HK-2 (cell line): Measurements from ENCODE around the gene LIMS1.
A peak's percentile ranks its signal among the peaks of the same experiment; 100 is the strongest.
"Not testable (repeated sequence)": the region's sequence is repeated elsewhere in the genome, so short reads cannot be mapped to it uniquely, and the experiment has no call there.

Experiments
- DNase-seq: peaks from one replicate; pipeline ENCODE4 v3.0.0-alpha.2; 2018; ENCODE audit not compliant: unreplicated experiment

The LIMS1 gene

DNA sequence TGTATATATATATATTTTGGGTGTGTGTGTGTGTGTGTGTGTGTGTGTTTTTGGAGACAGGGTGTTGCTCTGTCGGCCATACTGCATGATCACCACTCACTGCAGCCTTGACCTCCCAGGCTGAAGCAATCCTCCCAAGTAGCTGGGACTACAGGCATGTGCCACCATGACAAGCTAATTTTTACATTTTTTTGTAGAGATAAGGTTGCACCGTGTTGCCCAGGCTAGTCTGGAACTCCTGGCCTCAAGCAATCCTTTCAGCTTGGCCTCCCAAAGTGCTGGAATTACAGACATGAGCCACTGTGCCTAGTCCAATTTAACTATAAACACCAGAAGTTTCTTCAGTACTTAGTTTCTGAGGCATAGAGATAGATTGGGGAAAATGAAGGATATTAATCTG is 18.3 kb downstream of the LIMS1 start:
- DNase-seq = no peak

DNA sequence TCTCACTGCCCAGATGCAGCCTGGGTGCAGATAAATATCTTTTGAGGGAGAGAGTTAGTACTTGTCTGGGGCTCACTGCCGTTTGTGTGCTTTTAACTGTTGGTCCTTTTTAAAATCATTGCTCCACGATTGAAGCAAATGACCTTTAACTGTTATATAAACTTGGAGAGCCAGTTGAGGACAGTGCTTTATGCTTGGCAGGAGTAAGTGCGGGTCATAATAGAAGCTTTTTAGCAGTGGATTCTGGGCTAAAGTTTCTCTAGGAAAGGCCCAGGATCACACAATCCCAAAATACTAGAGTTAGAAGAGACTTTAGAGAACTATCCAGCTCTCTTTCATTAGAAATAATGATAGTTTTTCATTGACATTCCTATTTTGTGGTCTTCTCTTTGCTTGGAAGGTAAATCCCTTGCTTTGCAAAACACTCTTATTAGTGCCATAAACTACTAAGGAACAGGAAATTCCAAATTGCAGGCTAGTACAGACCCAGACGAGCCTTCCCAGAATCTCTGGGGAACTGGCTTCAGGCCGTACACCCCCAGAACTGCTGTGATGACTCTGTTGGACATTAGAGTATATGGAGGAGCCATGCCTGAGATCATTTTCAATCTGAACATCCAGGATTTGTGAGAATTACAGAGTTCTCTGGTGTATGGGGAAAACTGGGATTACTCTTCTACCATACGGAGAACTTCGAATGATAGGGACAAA is 19.1 kb downstream of the LIMS1 start:
- DNase-seq = no peak

DNA sequence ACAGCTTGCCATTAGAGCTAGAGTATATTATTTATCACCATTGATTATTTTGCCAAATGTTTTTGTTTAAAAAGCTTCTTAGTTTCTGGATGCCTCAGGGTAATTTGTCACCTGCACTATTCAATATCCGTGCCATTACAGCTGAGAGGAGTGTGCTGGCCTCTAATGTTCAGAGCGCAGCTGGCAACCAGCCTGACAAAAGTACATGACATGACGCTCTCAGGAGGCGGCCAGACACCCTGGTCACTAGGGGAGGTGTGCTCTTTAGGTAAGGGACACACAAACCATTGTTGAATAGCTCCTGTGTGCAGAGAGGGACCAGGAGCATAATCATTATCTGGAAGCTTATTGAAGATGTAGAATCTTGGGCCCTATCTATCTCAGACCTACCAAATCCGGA is 20.3 kb downstream of the LIMS1 start:
- DNase-seq = no peak

DNA sequence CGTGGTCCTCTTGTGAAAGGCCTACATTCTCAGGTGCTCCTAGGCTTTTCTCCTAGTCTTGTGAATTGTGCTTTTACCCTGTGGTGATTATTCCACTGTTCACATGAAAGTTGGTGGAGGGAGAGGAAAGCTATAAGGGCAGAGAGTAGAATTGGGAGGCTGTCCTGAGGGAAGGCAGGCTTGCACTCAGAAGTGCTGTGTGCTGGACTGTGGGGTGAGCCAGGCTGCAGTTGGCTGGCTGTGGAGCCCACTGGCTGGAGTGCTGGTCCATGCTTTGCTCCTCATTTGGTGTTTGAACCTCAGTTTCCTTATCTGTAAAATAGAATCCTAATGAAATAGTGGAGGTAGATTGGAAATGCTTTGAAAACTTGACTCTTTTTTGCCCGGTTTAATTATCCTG is 21.3 kb downstream of the LIMS1 start:
- no peak for DNase-seq

DNA sequence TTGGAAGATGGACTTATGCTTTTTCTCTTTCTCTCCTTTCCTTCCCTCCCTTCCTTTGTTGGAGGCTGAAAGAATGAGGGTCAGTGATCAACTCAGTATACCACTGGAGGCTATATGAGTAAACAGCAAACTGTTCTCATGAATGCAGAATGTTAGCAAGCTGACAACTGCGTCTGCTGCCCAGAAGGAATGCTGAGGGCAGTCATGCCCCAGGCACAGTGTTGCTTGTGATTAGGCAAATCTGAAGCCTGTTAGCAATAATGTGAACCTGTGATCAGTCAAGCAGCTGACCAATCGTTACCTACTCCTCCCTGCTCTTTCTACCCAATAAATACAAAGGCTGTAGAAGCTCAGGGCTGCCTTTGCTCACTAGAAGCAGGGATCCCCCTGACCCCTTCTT is 22.3 kb downstream of the LIMS1 start:
- DNase-seq = not testable (repeated sequence)

DNA sequence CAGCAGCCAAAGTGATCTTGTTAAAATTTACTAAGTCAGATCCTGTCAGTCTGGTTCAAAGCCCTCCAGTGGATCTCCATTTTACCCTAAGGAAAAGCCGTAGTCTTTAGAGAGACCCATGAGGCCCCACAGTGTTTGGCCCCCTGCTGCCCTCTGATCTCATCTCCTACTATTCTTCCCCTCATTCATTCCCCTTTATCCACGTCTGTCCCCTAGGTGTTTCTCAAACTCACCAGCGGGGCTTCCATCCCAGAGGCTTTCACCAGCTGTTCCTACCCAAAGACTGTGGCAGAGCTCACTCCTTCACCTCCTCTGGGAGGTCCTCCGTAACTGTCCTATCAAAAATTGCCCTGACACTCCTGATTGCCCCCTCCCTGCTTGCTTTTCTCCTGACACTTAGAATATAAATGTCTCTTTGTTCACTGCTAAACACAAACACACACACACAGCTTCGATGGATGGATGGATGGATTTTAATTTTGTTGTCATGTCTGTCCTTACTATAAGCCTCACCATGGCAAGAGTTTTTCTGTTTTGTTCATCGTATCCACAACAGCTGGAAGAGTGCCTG is 26.1 kb downstream of the LIMS1 start:
- DNase-seq = no peak

DNA sequence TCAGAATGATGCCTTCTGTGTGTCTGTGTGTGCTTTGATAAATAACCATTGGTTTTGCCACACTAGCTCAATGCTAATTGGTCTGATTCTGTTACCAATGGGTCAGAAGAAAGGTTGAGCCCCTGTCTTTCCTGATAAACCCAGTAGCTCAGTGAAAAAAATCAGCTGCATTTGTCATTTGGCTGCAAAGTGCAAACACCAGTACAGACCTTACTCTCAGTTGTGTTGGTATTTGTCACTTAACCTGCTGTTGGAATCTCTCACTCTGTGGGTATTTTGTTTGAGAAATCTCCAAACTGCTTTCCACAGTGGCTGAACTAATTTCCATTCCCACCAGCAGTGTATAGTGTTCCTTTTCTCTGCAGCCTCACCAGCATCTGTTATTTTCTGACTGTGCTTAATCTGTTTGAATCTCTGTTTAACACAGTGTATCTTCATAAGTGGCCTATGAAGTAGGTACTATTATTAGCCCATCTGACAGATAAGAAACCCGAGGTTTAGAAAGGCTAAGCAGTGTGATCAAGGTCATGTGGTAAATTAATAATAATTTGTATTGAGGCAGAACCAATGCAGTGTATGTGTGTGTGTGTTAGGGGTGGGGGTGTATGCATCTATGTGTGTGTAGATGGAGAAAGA is 26.7 kb downstream of the LIMS1 start:
- DNase-seq = no peak

DNA sequence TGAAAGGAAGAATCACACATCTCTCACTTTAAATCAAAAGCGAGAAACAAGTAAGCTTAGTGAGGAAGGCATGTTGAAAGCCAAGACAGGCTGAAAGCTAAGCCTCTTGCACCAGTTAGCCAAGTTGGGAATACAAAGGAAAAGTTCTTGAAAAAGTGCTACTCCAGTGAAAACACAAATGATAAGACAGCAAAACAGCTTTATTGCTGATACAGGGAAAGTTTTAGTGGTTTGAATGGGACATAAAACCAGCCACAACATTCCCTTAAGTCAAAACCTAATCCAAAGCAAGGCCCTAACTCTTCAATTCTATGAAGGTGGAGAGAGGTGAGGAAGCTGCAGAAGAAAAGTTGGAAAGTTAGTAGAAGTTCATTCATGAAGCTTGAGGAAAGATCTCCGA is 28.0 kb downstream of the LIMS1 start:
- DNase-seq = no peak

DNA sequence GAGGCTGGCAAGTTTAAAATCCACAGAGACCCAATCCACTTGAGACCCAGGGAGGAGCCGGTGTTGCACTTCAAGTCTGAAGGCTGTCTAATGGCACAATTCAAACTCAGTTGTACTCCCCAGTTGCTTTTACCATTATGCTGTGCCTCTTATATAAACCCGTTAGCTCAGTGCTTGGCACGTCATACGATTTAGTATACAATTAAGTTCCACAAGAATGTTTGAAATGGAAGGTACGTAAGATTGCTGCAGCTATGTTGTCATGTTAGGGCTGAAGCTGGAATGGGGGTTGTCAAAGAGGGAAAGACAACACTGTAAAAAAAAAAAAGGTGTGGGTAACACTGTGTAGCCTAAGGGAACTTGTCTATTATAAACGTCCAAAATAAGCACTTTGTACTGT is 30.2 kb downstream of the LIMS1 start:
- DNase-seq = no peak

DNA sequence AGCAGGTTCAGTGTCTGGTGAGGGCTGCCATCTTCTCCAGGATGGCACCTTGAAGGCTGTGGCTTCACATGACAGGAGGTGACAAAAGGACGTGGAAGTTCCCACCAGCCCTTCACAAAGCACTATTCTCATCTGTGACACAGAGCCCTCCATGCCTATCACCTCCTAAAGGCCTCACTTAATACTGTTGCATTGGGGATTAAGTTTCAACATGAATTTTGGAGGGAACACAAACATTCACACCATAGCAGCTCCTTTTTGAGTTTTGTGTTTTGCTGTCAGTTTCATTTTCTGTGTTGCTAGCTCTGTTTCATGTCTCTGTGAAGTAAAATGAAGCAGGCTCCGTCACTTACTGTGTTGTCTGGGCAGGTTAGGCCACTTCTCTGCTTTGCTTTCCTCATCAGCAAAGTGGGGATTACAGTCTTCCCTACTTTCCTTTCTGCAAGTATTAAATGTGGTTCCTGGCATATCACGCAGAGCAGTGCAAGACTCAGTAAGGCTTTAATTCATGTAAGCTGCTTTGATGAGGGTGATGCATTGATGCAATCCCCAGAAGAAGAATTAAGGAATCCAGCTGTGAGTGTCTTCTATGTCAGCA is 31.6 kb downstream of the LIMS1 start:
- DNase-seq = no peak

DNA sequence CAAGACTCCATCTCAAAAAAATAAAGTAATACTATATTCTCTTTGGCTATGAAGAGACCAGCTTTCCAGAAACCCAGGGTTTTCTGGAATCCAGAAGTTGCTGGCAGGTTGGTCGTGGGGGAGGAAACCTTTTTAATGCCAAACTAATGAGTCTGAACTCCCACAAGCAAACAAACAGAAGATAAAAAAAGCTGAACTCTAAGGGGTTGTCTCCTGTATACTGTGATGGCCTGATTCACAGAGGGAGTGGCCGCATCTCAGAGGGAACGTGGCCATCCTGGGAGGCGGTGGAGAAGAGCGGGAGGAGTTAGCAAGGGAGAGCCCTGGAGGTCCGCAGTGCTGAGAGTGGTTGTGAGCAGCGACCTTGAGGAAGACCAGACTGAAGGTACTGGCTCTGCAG is 36.1 kb downstream of the LIMS1 start:
- no peak for DNase-seq

DNA sequence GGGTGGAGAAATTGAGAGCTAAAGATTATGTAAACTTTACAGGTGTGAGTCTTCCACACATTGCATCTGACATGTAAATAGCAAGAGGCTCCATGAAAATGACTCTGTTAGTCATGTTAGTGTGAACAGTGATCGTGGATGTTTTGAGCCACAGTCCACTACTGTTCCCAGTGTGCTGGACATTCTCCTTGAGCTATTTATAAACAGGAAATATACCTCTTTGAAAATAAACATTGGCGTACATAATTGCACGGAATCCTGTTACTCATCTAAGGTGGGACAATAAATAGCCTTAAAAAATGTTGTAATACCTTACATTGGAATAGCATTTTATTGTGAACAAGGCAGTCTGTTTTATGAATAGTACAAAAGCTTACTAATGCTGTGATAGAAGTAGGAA is 37.0 kb downstream of the LIMS1 start:
- no peak for DNase-seq

DNA sequence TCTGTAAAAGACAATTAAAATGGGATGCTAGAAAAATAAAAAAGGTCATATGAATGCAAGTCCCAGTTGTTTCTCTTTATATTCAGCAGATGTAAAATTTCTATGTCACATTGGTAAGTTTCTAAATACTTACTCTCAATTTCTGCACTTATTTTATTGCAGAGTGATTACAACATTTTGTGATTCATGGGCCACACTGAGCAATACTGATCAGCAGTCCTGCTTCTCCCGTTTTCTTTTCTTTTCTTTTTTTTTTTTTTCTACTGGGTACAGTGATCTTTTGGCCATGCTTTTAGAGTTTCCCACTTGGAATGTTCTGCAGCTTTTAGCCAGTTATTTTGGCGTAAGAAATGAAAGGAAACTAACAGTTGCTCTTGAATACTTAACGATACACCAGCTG is 38.8 kb downstream of the LIMS1 start:
- DNase-seq = no peak

DNA sequence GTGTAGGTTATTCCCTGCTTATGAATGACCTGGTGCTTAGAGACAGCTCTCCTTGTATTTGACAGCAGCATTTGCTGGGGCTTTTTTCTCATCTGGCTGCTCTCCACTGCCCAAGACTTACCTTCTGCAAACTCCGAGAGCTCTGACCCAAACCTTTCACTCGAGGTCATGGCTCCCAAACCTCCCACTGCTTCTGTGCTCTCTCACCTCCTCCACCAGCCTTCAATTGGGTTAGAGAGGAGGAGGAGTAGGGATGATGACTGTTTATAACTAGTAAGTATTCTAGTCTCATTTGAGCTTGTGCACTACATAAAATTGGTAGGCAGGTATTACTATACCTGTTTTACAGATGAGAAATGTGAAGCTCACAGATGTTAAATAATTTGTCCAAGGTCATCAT is 40.1 kb downstream of the LIMS1 start:
- no peak for DNase-seq

DNA sequence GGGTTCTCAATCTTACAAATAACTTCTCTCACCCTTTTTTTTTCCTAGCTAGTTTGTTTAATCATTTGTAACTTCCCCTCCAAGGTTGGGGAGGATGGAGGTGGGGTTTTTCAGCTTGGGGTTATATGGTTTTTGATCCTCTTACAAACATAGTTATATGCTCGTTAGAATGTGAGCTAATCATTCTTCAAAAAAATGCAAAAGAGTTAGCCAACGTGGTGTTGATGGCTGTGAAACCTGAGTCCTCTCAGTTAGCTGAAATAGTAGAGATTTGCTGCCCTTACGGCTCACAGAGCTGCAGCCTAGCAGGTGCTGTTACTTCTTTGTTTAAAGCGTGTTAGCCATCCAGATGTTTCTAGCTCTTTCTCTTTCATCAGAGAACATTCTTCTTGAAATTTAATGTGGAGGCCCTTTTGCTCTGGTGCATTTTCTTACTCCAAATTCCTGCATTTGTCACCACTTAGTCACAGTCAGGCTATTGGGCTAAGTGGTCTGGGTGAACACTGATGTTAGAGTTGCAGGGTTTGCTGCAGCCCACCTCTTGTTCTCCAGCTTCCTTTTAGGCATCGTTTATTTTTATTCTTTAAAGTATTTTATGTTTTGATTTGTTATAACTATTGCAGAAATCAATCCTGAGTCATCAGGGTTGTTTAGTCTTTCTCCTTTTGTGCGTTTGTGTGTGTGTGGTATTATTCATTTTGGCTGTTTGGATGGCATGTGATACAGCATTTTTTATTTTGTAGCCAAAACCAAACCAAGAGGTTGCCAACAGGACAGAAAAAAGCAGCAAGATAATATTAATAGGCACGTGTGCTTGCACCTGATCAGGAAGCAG is 41.1 kb downstream of the LIMS1 start:
- DNase-seq = no peak

DNA sequence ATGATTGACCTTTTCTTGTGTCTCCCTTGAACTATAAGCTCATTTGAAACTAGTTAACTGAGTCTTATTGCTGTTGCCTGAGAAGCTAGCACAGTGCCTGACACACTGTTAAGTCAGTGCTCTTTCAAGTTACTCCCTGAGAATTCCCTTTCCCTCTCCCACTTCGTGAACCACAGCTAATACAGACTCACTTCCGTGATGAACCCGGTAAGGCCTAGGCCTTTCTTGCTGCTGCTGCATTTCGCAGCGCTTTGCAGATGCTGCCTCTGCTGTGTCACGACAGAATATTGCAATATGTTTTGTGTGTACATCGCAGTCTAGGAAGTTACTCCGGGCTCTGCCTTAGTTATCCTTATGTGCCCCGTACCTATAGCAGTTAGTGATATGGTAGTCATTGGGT is 42.8 kb downstream of the LIMS1 start:
- no peak for DNase-seq

DNA sequence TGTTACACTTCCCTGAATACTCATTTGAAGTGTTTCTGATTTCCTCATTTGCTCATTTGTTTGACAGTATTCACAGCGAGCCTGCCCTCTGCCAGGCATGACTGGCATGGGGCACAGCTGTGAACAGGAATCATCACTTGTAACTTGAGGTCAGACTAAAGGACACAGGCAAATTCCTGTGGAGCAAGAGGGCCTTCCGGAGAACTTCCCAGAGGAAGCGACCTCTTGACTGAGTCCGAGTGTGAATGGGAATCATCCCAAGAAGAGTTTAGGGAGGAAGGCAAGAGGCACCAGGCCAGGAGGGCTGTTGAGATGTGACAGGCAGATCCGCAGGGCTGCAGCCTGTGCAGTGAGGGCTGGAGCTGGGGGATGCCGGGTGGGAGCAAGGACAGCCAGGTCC is 45.4 kb downstream of the LIMS1 start:
- DNase-seq = peak; percentile 46

DNA sequence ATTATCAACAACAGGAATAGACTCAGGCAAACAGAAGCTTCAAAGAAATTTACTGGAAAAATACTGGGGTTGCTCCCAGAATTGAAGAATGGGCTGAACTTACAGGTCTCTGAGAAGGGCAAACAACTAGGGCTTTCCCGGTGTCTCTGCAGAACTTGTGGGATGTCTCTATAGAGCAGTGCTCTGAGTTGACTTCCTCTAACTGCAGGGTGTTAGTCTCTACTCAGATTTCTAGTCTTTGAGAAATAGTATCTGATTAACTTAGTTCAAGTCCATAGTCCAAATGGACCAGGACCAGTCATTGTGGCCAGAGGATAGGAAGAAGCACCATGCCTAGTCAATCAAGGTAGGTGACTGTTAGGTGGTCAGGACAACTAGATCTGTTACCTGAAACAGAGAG is 45.8 kb downstream of the LIMS1 start:
- DNase-seq = no peak

DNA sequence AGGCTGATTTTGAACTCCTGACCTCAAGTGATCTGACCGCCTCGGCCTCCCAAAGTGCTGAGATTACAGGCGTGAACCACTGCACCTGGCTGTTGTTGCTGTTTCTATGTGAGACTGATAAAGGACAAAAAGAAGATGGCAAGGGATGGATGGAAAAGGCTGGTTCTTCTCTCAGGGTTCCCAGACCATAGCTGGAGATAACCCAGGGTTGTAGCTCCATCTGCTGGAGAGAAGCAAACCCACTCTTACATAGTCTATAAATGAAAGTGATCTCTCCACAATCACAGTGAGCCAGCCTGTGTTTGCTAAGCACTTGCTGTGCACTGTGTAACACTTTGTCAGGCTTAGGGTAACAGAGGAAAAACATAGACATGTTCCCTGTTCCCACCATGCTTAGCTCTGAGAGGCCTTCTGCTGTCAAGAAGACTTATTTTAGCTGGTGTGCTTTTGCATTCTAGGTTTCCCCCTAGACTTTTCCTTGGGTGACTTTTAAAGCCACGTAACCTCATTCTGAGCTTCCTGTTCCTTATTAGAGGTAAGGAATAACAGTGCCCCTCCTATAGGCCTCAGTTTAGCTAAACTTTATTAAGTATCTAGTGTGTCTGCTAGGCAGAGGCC is 49.7 kb downstream of the LIMS1 start:
- peak; percentile 49 for DNase-seq

DNA sequence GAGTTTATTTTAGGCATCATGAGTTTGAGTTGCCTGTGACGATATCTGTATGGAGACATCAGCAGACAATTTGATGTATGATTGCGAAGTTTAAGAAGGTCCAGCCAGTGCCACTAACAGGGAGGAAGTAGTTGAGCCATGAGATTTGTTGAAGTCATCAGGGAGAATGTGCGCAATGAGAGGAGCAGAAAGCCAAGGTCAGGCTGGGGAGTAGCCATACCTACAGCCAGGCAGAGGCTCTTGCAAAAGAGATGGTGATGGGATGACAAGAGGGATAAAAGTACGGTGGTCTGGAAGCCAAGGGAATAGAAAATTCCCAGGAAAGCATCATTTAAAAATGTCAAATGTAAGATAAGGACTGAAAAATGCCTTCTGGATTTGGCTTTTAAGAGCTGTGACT is 51.2 kb downstream of the LIMS1 start:
- DNase-seq = no peak

DNA sequence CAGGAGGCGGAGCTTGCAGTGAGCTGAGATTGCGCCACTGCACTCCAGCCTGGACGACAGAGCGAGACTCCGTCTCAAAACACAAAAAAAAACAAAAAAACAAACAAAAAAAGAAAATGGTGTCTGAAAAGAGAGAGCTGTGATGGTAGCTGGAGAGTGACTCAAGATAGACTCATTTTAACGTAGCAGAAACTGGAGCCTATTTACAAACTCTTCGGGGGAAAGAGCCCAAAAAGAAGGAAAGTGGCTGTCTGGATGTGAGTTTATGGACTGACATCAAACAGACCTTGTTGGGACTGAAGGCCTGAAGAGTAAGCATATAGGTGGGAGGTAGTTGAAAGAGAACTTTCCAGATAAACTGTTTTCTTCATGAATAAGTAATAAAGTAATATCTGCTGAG is 51.8 kb downstream of the LIMS1 start:
- no peak for DNase-seq

DNA sequence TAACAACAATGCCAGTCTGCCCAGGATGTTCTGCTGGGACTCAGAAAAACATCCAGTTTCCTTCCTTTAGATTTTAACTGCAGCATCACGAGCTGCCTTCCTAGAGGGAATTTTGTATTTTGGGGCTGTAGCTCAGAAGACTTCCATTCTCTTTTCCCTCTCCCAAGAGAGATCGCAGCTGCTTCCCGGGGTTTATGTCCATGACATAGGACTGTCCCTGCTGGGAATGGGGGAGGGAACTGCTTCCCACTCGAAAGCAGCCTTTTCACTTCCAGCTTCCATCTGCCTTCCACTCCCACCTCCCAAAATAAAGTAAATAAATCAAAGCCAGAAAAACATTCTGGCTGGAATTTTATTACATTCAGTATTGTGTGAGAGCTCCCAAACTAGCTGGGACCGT is 52.4 kb downstream of the LIMS1 start:
- no peak for DNase-seq
